ENCODE measurements around the gene ULK1.

Gene ULK1

DNA sequence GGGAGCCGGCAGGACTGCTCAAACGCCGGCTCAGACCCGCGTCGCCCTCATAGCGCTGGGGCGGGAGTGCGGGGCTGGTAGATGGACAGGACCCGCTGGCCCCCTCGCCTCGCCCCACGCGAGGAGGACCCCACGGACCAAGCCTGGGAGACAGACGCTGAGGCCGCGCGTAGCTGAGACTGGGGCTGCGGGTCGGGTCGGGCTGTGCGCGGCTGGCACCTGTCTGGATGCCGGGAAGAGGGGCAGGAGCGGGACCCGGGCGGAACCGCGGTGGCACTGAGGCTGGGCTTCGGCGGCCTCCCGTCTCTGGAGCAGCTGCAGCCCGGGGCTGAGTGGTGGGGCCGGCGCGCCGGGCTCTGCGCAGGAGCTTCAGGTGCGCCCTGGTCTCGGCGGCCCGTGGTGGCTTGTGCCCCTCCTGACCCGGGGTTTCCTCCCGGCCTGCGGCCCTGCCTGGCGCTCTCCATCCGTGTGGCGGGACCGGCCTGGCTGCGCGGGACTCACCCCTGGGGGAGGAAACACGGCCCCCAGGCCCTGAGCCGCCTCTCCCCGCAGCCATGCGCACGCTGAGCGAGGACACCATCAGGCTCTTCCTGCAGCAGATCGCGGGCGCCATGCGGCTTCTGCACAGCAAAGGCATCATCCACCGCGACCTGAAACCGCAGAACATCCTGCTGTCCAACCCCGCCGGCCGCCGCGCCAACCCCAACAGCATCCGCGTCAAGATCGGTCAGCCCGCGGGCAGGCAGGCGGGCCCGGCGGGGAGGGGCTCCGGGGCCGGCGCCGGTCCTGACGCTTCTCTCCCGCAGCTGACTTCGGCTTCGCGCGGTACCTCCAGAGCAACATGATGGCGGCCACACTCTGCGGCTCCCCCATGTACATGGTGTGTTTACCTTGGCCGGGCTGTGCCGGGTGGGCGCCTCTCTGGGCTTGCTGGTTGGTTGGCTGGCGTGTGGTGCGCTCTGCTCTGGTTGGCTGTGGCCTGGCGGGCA, 14.0 kb downstream of the ULK1 start:
- DNase-seq (ENCODE audit: low spot score): no peak

DNA sequence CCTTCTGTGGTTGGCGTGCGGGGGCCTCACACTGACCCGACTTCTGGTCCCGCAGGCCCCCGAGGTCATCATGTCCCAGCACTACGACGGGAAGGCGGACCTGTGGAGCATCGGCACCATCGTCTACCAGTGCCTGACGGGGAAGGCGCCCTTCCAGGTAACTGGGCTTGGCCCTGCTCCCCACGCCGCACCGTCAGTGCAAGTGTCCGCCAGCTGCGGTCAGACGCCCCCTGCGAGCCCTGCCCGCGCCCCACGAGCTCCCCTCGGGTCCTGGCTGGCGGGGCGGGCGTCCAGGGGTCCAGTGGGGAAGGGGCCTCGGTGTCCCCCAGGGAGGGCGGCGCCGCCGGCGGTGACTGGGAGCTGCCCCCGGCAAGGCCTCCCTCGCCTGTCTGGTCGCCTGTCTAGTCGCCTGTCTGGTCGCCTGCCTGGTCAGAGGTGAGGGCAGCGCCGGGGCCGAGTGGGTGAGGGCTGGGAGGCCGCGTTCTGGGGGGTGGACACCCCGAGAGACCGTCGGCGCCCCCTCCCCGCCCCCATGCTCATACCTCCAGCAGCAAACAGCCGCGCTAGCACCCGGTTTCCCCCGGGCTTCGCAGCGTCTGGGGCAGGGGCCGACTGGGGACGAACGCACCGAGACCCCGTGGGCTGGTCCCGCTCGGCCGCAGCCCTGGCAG, 14.8 kb downstream of the ULK1 start:
- no peak for DNase-seq (ENCODE audit: low spot score)

DNA sequence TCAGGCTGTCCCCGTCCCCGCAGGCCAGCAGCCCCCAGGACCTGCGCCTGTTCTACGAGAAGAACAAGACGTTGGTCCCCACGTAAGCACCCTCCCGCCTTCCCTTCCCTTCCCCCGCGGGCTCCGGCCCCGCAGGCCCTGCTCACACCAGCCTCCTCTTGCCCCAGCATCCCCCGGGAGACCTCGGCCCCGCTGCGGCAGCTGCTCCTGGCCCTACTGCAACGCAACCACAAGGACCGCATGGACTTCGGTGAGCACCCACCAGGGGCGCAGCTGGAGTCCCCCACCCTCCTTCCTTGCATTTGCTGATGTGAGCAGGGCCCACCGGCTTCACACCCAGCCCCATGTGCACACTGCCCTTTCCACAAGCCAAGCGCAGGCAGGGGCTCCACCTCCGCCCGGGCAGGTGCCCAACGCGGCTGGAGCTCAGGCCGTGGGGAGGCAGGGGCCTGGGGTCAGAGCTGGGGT, 15.4 kb downstream of the ULK1 start:
- DNase-seq (ENCODE audit: low spot score): no peak

DNA sequence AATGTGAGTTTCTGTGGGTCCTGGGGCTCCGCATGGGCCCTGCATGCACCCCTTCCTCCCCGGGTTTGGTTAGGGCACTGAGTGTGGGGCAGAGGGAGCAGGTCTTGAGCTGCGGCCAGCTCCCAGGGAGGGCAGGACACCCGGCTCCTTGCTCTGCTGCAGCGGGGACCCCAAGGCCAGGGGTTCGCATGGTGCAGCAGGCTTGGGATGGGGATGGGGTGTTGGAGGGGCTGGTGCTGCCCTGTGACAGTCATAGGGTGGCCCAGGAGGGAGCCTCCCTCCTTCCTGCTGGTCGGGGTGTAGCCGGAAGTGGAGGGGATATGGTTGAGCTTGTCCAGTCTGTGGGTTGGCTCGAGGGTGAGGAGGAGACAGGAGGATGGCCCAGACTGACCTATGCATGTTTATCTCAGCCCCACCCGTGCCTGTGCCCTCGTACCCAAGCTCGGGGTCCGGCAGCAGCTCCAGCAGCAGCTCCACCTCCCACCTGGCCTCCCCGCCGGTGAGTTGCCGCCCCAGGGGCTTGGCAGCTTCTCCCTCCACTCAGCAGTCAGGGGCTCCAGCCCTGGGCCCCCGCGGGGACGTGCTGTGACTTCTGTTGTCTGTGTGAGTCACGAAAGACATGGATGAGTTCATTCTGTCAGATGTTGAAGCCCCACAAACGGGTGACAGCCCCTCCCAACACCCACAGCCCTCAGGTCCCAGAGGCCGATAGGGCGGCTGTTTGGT, 16.0 kb downstream of the ULK1 start:
- no peak for DNase-seq (ENCODE audit: low spot score)

DNA sequence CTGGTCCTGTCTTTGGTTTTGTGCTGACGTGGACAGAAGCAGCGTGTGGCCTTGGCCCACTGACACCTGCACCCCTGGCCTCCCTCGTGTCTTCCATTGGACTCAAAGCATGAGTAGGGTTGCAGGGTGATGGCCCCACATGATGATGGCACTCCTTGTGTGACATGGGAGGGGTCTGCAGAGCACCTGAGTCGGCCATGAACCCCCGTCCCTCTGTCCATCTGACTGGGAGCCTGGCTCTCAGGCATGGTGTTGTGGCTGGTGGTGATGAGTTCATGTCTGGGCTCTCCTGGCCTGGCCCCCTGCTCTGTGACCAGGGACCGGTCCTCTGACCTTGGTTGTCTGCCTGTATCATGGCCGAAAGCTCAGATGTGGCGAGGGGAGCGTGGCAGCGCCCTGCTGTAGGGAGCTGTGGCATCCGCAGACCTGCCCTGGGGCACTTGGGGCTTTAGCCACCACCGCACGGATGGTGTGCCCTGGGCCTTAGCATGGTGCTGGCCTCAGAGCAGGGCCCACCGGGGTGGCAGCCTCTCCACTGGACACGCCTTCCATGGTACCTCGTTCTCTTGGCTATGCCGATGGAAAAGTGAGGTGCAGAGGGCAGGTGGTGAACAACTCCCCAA, 16.7 kb downstream of the ULK1 start:
- DNase-seq (ENCODE audit: low spot score): no peak

DNA sequence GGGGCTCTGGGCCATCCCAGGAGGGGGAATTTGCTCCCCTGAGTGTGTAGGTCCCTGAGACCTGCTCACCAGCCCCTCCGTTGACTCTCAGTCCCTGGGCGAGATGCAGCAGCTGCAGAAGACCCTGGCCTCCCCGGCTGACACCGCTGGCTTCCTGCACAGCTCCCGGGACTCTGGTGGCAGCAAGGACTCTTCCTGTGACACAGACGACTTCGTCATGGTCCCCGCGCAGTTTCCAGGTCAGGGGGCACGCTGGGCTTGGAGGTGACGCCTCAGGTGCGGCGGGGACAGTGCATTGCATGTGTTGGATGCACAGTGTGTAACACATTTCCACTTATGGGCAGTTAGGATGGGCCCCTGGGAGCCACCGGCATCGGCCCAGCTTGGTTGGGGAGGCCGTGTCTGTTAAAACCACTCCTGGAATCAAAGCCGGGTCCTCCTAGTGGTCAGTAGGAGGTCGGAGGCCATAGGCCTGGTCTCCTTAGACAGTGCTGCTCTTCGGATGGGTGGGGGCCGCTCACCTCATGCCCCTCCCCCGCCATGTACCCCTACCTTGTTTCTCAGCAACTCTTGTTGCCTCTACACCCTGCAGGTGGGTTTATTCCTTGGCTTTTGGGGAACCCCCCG, 17.5 kb downstream of the ULK1 start:
- no peak for DNase-seq (ENCODE audit: low spot score)

DNA sequence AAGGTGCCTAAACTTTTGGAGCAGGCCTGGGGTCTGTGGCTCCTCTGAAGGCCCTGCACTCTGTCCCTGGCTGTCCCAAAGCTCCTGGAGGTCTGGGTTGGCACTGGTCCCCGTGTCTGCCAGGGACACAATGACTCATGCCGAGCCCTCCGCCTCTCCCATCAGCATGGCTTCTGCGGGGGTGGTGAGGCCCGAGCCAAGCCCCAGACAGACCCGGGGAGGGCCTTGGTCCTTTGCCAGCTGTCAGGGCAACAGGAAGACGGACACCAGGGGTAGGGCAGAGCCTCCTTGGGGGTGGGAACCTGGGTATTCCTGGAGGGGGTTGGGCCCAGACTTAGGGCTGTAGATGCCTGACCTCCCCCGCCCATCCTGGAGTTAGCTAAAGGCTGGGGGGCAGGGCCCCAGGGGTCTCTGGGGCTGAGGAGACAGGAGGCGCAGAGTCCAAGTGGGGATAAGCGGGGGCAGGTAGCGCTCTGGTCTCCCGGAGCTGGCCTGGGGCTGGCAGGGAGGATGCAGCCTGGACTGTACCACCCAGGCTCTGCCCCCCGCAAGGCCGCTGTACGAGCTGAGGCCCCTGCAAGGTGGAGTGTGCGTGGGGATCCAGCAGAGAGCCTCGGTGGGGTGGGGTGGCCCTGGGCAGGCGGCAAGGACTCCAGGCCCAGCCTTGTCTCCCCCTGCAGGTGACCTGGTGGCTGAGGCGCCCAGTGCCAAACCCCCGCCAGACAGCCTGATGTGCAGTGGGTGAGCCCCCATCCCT, 18.3 kb downstream of the ULK1 start:
- DNase-seq (ENCODE audit: low spot score): no peak

DNA sequence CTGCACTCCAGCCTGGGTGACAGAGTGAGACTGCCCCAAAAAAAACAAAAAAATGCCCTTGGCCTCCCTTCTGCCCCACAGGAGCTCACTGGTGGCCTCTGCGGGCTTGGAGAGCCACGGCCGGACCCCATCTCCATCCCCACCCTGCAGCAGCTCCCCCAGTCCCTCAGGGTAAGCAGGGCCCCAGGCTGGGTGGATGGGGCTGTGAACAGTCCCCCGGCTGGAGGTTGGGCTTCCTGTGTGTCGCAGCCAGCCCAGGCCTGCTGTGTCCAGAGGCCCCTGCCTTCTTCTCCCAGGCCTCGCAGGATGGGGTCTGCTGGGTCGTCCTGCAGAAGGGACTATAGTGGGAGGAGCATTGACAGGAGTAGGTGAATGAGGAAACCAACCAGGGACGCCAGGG, 19.2 kb downstream of the ULK1 start:
- DNase-seq (ENCODE audit: low spot score): no peak

DNA sequence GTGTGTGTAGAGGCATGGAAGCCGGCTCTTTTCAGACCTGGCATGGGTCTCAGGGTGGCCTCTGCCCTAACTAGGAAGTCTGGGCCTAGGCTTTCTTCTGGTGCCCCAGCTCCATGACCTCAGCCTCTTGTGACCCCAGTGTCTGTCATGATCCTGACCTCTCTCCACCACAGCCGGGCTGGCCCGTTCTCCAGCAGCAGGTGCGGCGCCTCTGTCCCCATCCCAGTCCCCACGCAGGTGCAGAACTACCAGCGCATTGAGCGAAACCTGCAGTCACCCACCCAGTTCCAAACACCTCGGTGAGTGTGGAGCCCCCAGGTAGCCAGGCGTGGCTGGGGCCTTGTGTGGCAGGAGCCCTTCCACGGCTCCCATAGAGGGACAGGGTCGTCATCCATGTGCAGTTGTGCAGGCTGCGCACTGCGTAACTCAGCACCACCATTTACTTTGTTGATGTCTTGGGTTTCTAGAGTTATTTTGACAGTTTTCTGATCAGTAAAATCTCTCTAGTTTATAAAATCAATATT, 19.8 kb downstream of the ULK1 start:
- no peak for DNase-seq (ENCODE audit: low spot score)

DNA sequence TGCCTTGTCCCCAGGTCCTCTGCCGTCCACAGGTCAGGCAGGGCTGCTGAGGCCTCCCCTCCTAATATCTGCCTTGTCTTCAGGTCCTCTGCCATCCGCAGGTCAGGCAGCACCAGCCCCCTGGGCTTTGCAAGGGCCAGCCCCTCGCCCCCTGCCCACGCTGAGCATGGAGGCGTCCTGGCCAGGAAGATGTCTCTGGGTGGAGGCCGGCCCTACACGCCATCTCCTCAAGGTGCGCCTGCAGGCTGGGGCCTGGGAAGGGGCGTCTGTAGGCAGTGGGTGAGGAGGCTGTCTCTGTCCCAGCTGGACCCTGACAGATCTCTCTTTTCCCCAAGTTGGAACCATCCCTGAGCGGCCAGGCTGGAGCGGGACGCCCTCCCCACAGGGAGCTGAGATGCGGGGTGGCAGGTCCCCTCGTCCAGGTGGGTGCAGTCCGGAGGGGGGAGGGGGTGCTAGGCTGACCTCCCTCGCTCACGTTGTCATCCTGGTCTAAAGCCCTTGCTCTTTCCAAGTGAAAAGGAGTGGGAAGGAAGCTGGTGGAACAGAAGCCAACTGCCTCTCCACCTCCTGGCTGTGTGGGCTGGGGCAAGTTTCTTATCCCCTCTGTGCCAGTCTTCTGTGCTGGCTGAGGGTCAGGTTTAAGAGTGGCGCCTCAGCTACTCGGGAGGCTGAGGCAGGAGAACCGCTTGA, 20.7 kb downstream of the ULK1 start:
- DNase-seq (ENCODE audit: low spot score): no peak

DNA sequence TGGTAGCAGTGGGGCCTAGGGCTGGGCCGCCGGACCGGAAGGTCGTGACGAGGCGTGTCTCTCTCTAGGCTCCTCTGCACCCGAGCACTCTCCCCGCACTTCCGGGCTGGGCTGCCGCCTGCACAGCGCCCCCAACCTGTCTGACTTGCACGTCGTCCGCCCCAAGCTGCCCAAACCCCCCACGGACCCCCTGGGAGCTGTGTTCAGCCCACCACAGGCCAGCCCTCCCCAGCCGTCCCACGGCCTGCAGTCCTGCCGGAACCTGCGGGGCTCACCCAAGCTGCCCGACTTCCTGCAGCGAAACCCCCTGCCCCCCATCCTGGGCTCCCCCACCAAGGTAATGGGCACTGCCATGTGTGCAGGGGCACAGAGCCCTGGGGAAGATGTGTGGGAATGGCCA, 21.4 kb downstream of the ULK1 start:
- no peak for DNase-seq (ENCODE audit: low spot score)

DNA sequence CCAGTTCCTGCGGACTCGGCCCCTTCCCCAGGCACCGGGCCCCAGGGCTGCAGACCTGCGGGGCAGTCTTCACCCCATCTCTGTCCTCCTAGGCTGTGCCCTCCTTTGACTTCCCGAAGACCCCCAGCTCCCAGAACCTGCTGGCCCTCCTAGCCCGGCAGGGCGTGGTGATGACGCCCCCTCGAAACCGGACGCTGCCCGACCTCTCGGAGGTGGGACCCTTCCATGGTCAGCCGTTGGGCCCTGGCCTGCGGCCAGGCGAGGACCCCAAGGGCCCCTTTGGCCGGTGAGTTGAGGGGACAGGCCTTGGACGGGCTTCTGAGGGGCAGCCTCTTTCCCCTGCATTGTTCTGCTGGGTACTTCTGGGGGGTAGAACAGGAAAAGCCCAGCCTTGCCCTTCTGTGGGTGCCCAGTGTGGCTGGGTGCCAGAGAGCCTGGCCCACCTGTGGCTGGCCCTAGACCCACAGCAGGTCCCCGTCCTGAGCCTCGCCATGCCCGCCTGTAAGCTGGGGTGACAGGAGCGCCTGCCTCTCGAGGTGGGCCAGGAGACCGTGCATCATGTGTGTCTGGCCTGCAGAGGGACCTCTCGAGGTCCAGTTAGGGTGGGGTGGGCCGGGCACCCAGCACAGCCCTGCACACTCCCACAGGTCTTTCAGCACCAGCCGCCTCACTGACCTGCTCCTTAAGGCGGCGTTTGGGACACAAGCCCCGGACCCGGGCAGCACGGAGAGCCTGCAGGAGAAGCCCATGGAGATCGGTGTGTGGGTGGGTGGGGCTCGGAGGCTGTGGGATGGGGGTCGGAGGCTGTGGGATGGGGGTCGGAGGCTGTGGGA, 22.1 kb downstream of the ULK1 start:
- DNase-seq (ENCODE audit: low spot score): no peak

DNA sequence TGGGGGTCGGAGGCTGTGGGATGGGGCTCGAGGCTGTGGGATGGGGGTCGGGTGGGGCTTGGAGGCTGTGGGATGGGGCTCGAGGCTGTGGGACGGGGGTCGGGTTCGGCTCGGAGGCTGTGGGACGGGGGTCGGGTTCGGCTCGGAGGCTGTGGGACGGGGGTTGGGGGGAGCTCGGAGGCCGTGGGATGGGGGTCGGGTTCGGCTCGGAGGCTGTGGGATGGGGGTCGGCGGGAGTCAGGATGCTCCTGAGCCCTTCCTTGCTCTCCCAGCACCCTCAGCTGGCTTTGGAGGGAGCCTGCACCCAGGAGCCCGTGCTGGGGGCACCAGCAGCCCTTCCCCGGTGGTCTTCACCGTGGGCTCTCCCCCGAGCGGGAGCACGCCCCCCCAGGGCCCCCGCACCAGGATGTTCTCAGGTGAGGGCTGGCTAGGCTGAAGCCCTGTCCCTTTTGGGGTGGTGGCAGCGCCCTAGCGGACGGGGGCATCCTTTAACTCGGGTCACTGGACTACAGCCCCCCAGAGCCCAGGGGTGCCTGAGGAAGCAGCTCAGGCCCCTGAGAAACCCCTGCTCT, 22.8 kb downstream of the ULK1 start:
- no peak for DNase-seq (ENCODE audit: low spot score)

DNA sequence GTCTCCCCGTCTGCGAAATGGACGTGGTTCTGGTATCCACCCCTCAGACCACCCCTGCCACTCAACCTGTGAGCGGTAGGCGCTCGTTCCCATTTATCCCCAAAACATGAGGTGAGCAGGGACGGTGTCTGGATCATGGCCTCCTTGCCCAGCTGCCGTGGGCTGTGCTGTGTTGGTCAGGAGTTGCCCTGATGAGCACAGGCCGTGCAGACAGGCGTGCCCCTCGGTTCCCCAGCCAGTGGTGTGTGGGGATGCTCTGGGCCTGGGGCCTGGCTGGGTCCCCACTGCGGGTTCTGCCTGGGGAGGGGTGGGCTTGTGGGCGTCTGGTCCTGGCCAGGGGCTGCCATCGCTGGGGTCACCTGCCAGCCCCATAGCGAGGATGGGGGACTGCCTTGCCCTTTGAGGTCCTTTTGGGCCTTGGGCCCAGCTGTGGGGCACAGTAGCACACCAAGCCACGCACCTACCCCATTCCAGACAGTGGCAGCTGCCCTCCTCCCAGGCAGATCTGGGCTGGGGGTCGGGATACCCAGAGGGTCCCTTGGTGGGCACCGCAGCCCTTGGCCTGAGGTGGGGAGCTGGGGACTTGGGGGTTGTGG, 23.4 kb downstream of the ULK1 start:
- no peak for DNase-seq (ENCODE audit: low spot score)

DNA sequence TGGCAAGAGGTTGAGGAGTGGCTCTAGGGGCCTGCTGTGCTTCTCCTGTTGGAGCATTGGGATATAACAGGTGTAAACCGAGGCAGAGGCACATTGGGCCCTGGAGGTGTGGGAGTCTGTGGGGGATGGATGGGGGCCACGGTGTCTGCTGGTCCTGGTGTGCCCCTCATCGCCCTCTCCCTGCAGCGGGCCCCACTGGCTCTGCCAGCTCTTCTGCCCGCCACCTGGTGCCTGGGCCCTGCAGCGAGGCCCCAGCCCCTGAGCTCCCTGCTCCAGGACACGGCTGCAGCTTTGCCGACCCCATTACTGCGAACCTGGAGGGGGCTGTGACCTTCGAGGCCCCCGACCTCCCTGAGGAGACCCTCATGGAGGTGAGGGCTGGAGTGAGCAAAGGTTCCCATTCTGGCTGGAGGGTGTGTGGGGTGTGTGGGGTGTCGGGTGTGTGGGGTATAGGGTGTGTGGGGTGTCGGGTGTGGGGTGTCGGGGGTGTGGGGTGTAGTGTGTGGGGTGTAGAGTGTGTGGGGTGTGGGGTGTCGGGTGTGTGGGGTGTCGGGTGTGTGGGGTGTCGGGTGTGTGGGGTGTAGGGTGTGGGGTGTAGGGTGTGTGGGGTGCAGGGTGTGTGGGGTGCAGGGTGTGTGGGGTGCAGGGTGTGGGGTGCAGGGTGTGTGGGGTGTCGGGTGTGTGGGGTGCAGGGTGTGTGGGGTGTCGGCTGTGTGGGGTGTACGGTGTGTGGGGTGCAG, 24.1 kb downstream of the ULK1 start:
- no peak for DNase-seq (ENCODE audit: low spot score)

DNA sequence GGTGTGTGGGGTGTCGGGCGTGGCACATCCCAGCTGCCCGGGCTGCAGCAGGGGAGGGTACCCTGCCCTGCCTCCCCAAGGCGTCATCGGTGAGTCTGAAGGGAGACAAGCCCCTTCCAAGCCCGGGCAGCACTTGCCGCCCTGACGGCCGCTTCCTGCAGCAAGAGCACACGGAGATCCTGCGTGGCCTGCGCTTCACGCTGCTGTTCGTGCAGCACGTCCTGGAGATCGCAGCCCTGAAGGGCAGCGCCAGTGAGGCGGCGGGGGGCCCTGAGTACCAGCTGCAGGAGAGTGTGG, 24.6 kb downstream of the ULK1 start:
- no peak for DNase-seq (ENCODE audit: low spot score)

DNA sequence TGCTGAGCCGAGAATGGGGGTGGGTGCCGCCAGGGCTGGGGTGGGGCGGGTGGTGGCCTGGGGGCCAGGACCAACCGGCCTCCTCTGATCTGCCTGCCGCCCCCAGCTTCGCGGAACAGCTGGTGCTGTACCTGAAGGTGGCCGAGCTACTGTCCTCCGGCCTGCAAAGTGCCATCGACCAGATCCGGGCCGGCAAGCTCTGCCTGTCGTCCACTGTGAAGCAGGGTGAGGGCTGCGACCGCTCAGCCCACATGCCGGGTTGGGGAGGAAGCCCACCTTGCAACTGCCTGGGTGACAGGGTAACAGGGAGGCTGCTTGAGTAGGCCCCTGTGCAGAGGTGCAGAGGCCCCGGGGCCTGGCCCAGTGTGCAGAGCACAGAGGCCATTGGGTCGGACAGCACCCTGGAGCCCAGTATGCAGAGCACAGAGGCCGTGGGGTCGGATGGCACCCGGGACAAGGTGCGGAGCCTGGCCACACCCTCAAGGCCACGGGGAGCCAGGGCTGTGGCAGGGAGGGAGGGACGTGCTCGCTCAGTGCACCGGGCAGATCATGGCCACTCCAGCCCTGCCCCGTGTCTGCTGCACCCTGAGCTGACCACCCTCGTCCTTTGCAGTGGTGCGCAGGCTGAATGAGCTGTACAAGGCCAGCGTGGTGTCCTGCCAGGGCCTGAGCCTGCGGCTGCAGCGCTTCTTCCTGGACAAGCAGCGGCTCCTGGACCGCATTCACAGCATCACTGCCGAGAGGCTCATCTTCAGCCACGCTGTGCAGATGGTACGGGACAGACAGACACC, 25.1 kb downstream of the ULK1 start:
- no peak for DNase-seq (ENCODE audit: low spot score)

Measured in CD4-positive, alpha-beta T cell treated with Interleukin-6 at 100 ng/mL for 8 hours (primary cell).